Measurements from ENCODE around the gene EIF3A. TPM values are rescaled to one million over a fixed set of nuclear protein-coding genes. Genes with fewer than 3 reads are reported as not detected.

Gene EIF3A
- total RNA-seq, 1 donor: 135 TPM

- Histone ChIP-seq H3K4me3 (ENCODE audit: insufficient read depth, low read length) (no peak overlapping the region), H3K27me3 (ENCODE audit: insufficient read depth, low read length) (no peaks in the 10 kb centered on the region), H3K9me3 (ENCODE audit: low read depth, low read length) (no peaks in the 10 kb centered on the region), H4K20me1 (ENCODE audit: insufficient read depth, low read length) (no peaks in the 10 kb centered on the region), H3K27ac (ENCODE audit: low read depth, low read length) (no peak overlapping the region), H3K79me2 (ENCODE audit: insufficient read depth, low read length) (peaks cover 29% of the 10 kb centered on the region), H3K36me3 (ENCODE audit: insufficient read depth, low read length) (peaks cover 4% of the 10 kb centered on the region), H3K4me1 (ENCODE audit: insufficient read depth, low read length) (peaks cover 11% of the 10 kb centered on the region), H2AFZ (ENCODE audit: low read length) (peak overlapping the region; percentile 62), H3K4me2 (ENCODE audit: insufficient read depth, low read length) (peak overlapping the region; percentile 39)
- DNase-seq (ENCODE audit: insufficient read length, low spot score, missing footprints): peak; percentile 57
- TF ChIP-seq, protein P1, sequence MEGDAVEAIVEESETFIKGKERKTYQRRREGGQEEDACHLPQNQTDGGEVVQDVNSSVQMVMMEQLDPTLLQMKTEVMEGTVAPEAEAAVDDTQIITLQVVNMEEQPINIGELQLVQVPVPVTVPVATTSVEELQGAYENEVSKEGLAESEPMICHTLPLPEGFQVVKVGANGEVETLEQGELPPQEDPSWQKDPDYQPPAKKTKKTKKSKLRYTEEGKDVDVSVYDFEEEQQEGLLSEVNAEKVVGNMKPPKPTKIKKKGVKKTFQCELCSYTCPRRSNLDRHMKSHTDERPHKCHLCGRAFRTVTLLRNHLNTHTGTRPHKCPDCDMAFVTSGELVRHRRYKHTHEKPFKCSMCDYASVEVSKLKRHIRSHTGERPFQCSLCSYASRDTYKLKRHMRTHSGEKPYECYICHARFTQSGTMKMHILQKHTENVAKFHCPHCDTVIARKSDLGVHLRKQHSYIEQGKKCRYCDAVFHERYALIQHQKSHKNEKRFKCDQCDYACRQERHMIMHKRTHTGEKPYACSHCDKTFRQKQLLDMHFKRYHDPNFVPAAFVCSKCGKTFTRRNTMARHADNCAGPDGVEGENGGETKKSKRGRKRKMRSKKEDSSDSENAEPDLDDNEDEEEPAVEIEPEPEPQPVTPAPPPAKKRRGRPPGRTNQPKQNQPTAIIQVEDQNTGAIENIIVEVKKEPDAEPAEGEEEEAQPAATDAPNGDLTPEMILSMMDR (IDR thresholded peaks at IDR 0.05; ENCODE audit: extremely low read depth, low read depth, low read length): no peak
These were observed 22.8 kb upstream of the EIF3A start for GRCh38 chr10:119103241-119103902.

GRCh38 chr10:119101366-119102098 lies 20.9 kb upstream of the EIF3A start:
- H3K4me3 ChIP-seq (ENCODE audit: insufficient read depth, low read length): no peak overlapping the region
- H3K79me2 ChIP-seq (ENCODE audit: insufficient read depth, low read length): peaks cover 21% of the 10 kb centered on the region
- no peak overlapping the region for H3K4me2 ChIP-seq (ENCODE audit: insufficient read depth, low read length)
- H3K4me1 ChIP-seq (ENCODE audit: insufficient read depth, low read length): peaks cover 11% of the 10 kb centered on the region
- no peaks in the 10 kb centered on the region for H3K27me3 ChIP-seq (ENCODE audit: insufficient read depth, low read length)
- no peaks in the 10 kb centered on the region for H4K20me1 ChIP-seq (ENCODE audit: insufficient read depth, low read length)
- no peaks in the 10 kb centered on the region for H3K9me3 ChIP-seq (ENCODE audit: low read depth, low read length)
- TF ChIP-seq, protein P1 (IDR thresholded peaks at IDR 0.05; ENCODE audit: extremely low read depth, low read depth, low read length): no peak
- H3K36me3 ChIP-seq (ENCODE audit: insufficient read depth, low read length): no peaks in the 10 kb centered on the region
- DNase-seq (ENCODE audit: insufficient read length, low spot score, missing footprints): no peak
- no peak overlapping the region for H2AFZ ChIP-seq (ENCODE audit: low read length)
- no peak overlapping the region for H3K27ac ChIP-seq (ENCODE audit: low read depth, low read length)

DNA sequence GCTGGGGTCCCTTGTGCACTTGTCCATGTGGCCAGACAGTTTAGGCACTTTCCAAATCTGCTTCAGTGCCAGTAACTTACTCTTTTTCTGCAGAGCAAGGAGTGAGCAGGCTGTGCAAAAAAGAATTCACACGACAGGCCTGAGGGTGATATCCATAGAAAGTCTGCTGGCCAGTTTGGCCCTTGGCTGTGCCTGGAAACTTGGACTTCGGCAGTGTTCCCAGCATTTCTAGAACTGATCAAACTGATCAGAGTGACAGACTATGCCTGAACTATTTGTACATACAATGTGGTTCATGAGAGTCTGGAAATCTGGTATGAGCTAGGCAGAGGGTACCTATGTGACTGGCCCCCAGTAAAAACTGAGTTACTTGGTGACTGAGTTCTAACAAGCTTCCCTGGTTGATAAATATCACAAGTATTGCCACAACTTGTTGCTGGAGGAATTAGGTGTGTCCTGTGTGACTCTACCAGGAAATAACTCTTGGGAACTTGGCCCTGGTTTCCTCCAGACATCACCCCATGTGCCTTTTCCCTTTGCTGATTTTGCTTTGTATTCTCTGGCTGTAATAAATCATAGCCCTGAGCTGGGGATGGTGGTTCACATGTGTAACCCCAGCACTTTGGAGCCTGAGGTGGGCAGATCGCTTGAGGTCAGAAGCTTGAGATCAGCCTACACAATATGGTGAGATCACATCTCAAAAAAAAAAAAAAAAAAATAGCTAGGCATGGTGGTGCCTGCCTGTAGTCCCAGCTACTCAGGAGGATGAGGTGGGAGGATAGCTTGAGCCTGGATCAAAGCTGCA lies 20.0 kb upstream of the EIF3A start:
- Histone ChIP-seq H3K4me3 (ENCODE audit: insufficient read depth, low read length) (no peak overlapping the region), H3K4me1 (ENCODE audit: insufficient read depth, low read length) (peaks cover 10% of the 10 kb centered on the region), H3K36me3 (ENCODE audit: insufficient read depth, low read length) (no peaks in the 10 kb centered on the region), H3K27me3 (ENCODE audit: insufficient read depth, low read length) (no peaks in the 10 kb centered on the region), H3K9me3 (ENCODE audit: low read depth, low read length) (no peaks in the 10 kb centered on the region), H2AFZ (ENCODE audit: low read length) (peak overlapping the region; percentile 15), H4K20me1 (ENCODE audit: insufficient read depth, low read length) (no peaks in the 10 kb centered on the region), H3K4me2 (ENCODE audit: insufficient read depth, low read length) (no peak overlapping the region), H3K27ac (ENCODE audit: low read depth, low read length) (no peak overlapping the region), H3K79me2 (ENCODE audit: insufficient read depth, low read length) (peaks cover 12% of the 10 kb centered on the region)
- TF ChIP-seq, protein P1 (IDR thresholded peaks at IDR 0.05; ENCODE audit: extremely low read depth, low read depth, low read length): no peak
- DNase-seq (ENCODE audit: insufficient read length, low spot score, missing footprints): no peak

All from osteoblast (primary cell).